Caco-2 (cell line): ENCODE data around the gene CACNA1C. TPM values are rescaled to one million over a fixed set of nuclear protein-coding genes. Genes with fewer than 3 reads are reported as not detected.

ENCODE experiments used
- BruUV-seq: library from RNA; stranded (reverse); fragments of 400-500 nt; replicated peaks from 2 replicates; lab custom pipeline; 2021; lab: Mats Ljungman, UMichigan
- CTCF ChIA-PET: fragments of 300-600 bp; sonication (Branson Sonifier 250); formaldehyde crosslinking; loops from one replicate; lab custom pipeline; 2022; ENCODE audit warnings: antibody characterized with exemption; lab: Charles Lee
- POLR2A ChIA-PET: fragments of 300-600 bp; sonication (Branson Sonifier 250); formaldehyde crosslinking; loops from one replicate; lab custom pipeline; 2022; ENCODE audit warnings: antibody characterized with exemption; lab: Charles Lee
- DNase-seq, 2 experiments: peaks; one replicate each; pipeline versions ENCODE4 v3.0.0 to v3.0.0-alpha.2; 2020 to 2022
- H3K27me3 ChIP-seq: replicated peaks from 2 replicates; pipeline ENCODE4 v1.6.0; 2011; ENCODE audit warnings: low read length; ENCODE audit not compliant: control insufficient read depth, insufficient read depth
- H3K36me3 ChIP-seq: 2 replicates; pipeline ENCODE4 v1.5.1; 2011; ENCODE audit warnings: low read length; ENCODE audit not compliant: control insufficient read depth, insufficient read depth
- H3K4me1 ChIP-seq: fragments of 250-450 bp; sonication (Bioruptor Pico); 2 replicates; pipeline ENCODE4 v1.5.1; 2020; ENCODE audit warnings: mild to moderate bottlenecking
- H3K4me3 ChIP-seq: 2 replicates; pipeline ENCODE4 v1.5.1; 2011; ENCODE audit warnings: low read depth, mild to moderate bottlenecking, control low read depth, low read length
- H3K9me3 ChIP-seq: fragments of 250-450 bp; sonication (Bioruptor Pico); 2 replicates; pipeline ENCODE4 v1.5.1; 2020; ENCODE audit warnings: mild to moderate bottlenecking, moderate library complexity
- H3K27ac Mint-ChIP-seq: one replicate; pipeline ENCODE4 v1.8.0; 2022; ENCODE audit warnings: mixed read lengths; ENCODE audit not compliant: unreplicated experiment
- H3K27me3 Mint-ChIP-seq: one replicate; pipeline ENCODE4 v1.8.0; 2022; ENCODE audit warnings: mixed read lengths; ENCODE audit not compliant: insufficient read depth, unreplicated experiment
- H3K36me3 Mint-ChIP-seq: one replicate; pipeline ENCODE4 v1.8.0; 2022; ENCODE audit warnings: mild to moderate bottlenecking, mixed read lengths; ENCODE audit not compliant: insufficient read depth, unreplicated experiment
- H3K4me1 Mint-ChIP-seq: one replicate; pipeline ENCODE4 v1.8.0; 2022; ENCODE audit warnings: low read depth, mixed read lengths; ENCODE audit not compliant: unreplicated experiment
- H3K4me3 Mint-ChIP-seq: one replicate; pipeline ENCODE4 v1.8.0; 2022; ENCODE audit warnings: mild to moderate bottlenecking, moderate library complexity, mixed read lengths; ENCODE audit not compliant: unreplicated experiment
- H3K9me3 Mint-ChIP-seq: one replicate; pipeline ENCODE4 v1.8.0; 2022; ENCODE audit warnings: mixed read lengths; ENCODE audit not compliant: unreplicated experiment
- CTCF ChIP-seq, 2 experiments: fragments of 200-600 bp in 1 of 2; IDR thresholded peaks; 1 replicate in 1 of 2; 2 replicates in 1 of 2; pipeline versions ENCODE4 v1.5.1 to v1.8.0; 2011 to 2022; ENCODE audit warnings: antibody characterized with exemption in 1 of 2, control low read depth in 1 of 2, inconsistent platforms in 1 of 2, low read depth in 1 of 2, low read length in 1 of 2, mild to moderate bottlenecking in 1 of 2, moderate library complexity in 1 of 2; ENCODE audit not compliant: insufficient read depth in 1 of 2, severe bottlenecking in 1 of 2, unreplicated experiment in 1 of 2
- intact Hi-C: fragments of 100-400 bp; cut with micrococcal nuclease; formaldehyde crosslinking; loops from one replicate; pipeline ENCODE4 v1.10.0; 2022; ENCODE audit not compliant: unreplicated experiment
- total RNA-seq: library from RNA; stranded (reverse); gene quantifications from 2 replicates; pipeline ENCODE4 v1.2.3, GENCODE V29; 2022

CACNA1C gene
- total RNA-seq, 1 experiment from 2014 or later = not detected

GRCh38 chr12:2649201-2650030, 596.6 kb downstream of the CACNA1C start:
- BruUV-seq = no TSS peak
- no peaks in the 10 kb centered on the region for H3K4me1 ChIP-seq
- no peaks in the 10 kb centered on the region for H3K36me3 ChIP-seq
- H3K4me3 Mint-ChIP-seq = no peak overlapping the region
- no peaks in the 10 kb centered on the region for H3K9me3 Mint-ChIP-seq
- H3K36me3 Mint-ChIP-seq = no peaks in the 10 kb centered on the region
- peak in 1 of 2 experiments; percentile 20 for DNase-seq
- no peak overlapping the region for H3K4me3 ChIP-seq
- ChIA-PET POLR2A (no interaction called here), CTCF (no interaction called here)
- no peaks in the 10 kb centered on the region for H3K4me1 Mint-ChIP-seq
- H3K27me3 ChIP-seq = no peaks in the 10 kb centered on the region; the same call in none of the 2 replicates
- intact Hi-C loops = no loop called here
- no peak for TF ChIP-seq CTCF (IDR thresholded peaks at IDR 0.05; ENCODE audit: insufficient read depth in 1 of 2, low read depth in 1 of 2, low read length in 1 of 2, severe bottlenecking in 1 of 2, unreplicated experiment in 1 of 2)
- peaks cover 28% of the 10 kb centered on the region for H3K27me3 Mint-ChIP-seq
- H3K27ac Mint-ChIP-seq = no peak overlapping the region
- no peaks in the 10 kb centered on the region for H3K9me3 ChIP-seq

DNA sequence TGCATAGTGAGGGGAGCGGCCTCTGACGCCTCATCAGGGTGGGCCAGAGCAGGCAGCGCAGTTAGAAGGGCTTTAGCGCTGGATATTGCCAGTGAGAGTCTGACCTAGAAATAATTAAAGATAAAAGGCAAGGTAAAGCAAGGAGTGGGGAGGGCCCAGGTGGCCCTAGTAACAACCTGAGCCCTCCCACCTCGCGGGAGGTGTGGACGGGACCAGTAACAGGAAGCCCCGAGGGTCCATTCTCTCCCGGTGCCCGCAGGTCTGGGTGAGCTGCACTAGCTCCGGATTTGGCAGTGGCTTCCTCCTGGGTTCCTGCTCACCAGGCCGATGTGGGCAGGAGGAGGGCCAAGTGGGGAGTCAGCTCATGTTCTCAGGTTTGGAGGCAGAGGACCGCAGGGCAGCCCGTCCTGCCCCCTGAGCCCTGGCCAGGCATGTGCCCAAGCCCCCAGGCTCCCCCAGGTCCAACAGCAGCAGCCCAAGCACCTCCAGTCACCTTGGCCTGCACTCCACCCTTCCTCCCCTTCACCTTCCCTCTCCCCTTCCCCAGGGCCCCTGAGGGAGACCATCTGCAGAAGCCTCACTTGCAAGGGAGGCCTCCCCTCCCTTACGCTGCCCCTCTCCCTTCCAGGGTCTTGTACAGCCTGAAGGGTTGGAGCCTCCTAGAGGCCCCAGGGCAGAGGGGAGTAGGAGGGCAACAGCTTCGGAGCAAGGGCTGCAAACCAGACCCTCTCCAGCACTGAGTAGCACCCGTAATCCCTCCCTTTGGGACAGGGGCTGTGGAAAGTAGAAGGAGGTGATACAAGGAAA, 597.7 kb downstream of the CACNA1C start:
- H3K27me3 ChIP-seq = no peaks in the 10 kb centered on the region; the same call in none of the 2 replicates
- intact Hi-C loops = no loop called here
- no peak overlapping the region for H3K4me3 ChIP-seq
- no peak overlapping the region for H3K4me3 Mint-ChIP-seq
- no peaks in the 10 kb centered on the region for H3K4me1 Mint-ChIP-seq
- DNase-seq = peak in 1 of 2 experiments; percentile 32
- CTCF ChIA-PET = no interaction called here
- H3K9me3 Mint-ChIP-seq = no peaks in the 10 kb centered on the region
- no peak for TF ChIP-seq CTCF (IDR thresholded peaks at IDR 0.05; ENCODE audit: insufficient read depth in 1 of 2, low read depth in 1 of 2, low read length in 1 of 2, severe bottlenecking in 1 of 2, unreplicated experiment in 1 of 2)
- POLR2A ChIA-PET = interaction anchor here (0.6 kb wide), 1 partner anchor 235 kb away, joined by 9 read pairs; no protein-coding TSS in a partner anchor
- no peaks in the 10 kb centered on the region for H3K36me3 Mint-ChIP-seq
- no peaks in the 10 kb centered on the region for H3K4me1 ChIP-seq
- no TSS peak for BruUV-seq
- H3K36me3 ChIP-seq = no peaks in the 10 kb centered on the region
- no peaks in the 10 kb centered on the region for H3K9me3 ChIP-seq
- no peak overlapping the region for H3K27ac Mint-ChIP-seq
- peaks cover 23% of the 10 kb centered on the region for H3K27me3 Mint-ChIP-seq
